Left kidney (tissue), 2 donors: ENCODE measurements around the gene VMAC. TPM values are rescaled to one million over a fixed set of nuclear protein-coding genes. Genes with fewer than 3 reads are reported as not detected.

Experiments used
- DNase-seq: peaks from one replicate; pipeline ENCODE4 v3.0.0-alpha.2; 2013
- polyA plus RNA-seq: library from polyadenylated mRNA; unstranded; fragments of 120-200 nt; gene quantifications from one replicate; pipeline ENCODE4 v1.2.1, GENCODE V29; 2013; ENCODE audit not compliant: insufficient read length

The VMAC gene
- polyA plus RNA-seq, 1 donor = 8.7 TPM

DNA sequence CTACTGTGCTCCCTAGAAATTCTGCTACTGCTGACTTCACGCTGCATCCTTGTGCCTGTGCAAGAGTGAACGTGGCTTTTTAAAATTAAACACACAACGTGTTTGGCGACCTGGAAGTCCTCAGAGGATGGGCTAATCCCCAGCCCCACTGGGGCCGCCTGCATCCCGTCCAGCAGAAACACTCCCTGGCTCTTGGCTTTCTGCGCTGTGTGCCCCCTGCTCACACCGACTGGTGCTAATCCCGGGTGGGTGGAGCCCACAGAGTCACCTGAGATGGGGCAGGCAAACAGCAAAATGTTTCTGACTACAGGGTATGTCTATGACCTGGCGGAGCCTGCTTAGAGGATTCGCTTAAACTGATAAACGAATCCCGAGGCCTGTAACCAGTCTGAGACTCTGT lies 24.5 kb downstream of the VMAC start:
- DNase-seq = no peak

DNA sequence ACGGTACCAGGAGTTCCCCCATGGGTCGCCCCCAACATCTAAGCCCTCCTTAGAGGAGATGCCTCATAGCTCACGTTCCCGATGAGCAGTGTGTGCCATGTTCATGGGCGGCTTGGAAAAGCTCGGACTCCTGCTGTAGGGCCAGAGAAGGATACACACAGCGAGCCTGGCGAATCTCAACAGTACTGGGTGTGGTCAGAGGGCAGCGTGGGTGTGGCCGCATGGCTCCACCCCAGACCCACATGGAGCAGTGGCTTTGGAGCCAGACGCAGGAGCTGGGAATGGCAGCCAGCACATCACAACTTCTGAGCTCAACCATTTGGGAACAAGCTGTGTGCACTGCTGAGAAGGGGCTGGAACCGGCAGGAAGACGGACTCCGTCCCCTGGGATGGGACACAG lies 25.0 kb downstream of the VMAC start:
- DNase-seq = no peak

DNA sequence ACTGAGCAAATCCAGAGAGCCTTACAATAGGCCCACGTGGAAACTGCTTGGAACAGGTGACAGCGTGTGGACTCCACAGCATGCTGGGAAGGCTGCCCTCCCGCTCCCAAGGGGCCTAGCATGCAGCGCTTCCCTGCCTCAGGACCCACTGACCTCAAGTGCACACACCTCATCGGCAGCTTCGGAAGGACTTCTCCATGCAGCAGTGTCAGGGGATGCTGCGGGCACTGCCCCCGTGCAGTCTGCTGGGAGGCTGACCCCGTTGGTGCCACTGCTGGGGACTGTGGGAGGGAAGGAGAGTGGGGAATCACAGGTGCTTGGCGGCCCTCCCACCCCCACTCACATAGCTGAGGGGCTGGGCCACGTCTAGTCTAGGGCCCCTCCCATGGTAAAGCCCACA lies 26.6 kb downstream of the VMAC start:
- no peak for DNase-seq

DNA sequence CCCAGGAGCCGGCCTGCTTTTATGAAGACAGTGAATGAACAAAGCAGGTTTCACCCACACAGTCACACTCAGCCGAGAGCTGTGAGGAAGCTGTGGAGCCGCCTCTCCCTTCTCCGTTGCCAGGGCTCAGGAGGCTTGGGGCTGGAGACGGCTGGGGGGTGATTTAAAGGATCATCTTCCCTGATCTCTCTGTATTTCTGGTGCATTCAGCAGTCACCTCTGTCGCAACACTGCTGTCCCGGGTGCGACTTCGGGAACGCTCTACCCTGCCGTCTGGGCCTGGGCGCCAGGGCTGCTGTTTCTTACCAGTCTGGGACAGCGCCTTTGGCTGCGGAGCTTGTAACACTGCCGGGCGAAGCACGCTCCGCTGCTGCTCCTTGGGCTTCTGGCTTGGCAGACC lies 27.5 kb downstream of the VMAC start:
- no peak for DNase-seq

DNA sequence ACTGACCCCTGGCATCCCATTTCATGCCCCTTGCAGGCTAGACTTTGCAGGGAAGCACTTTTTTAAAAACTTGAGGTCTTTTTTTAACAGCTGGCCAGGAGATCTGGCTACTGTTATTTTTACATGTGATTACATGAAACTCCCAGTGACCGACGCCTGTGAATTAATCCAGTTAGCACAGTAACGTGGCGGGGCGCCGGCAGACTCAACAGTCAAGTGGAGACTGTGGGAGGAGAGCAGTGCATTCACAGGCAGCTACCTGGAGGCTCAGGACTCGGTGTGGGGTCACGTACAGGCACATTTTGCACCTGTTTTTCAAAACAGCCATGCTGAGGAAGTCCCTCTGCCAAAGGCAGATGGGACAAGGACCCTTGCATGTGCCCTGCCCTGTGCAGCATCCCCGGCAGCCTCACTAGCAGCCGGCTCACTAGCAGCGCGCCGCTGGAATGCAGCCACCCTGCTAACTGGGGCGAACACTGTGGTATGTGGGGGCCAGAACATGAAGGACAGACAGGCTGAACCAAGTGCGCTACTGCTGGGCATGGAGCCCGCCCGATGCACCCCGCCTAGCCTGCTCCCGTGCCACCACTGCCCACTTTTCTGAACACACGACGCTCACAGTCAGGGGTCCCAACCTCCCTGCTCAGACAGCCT lies 28.1 kb downstream of the VMAC start:
- no peak for DNase-seq

DNA sequence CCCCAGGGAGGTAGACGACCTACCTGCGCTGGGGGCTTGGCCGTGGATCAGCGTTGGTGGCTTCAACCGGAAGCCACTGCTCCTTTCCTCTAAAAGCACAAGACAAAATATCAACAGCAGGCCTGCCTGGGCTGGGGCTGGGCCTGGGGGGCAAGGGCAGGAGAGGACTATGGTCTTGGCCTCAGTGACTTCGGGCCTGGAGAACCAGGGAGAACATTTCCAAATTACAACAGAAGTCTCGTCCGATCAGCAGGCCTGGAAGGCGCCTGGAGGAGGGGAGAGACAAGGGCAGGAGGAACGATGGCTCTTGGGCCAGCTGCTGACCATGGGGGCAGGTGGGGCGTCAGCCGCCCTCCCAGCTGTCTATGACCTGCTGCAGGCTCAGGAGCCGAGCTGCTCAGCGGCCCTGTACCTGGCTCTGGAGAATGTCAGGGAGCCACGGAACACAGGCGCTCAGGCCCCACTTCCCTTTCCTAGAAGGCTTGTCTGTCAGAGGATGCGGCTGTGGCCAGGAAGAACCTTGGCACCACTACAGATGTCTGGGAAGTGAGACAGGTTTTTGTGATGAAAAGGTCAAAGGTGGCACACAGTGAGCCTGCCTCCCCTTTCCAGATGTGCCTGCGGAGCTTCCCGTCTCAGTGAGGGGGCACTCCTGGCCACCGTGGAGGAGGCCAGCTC lies 28.9 kb downstream of the VMAC start:
- no peak for DNase-seq

DNA sequence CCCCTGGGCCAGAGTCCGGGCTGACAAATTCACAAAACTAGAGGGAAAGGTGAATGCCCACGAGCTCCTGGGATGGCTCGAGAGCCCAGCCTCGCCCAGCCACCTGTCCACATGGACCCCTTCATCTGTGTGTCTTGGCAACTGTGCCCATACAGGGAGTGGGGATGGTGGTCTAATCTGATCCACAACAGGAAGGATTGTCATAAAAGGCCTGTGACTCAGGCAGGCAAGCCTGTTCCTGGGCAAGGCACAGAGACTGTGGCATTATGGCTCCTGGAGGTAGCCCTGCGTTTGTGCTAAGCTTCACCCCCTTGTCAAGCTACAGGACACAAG lies 29.4 kb downstream of the VMAC start:
- no peak for DNase-seq

DNA sequence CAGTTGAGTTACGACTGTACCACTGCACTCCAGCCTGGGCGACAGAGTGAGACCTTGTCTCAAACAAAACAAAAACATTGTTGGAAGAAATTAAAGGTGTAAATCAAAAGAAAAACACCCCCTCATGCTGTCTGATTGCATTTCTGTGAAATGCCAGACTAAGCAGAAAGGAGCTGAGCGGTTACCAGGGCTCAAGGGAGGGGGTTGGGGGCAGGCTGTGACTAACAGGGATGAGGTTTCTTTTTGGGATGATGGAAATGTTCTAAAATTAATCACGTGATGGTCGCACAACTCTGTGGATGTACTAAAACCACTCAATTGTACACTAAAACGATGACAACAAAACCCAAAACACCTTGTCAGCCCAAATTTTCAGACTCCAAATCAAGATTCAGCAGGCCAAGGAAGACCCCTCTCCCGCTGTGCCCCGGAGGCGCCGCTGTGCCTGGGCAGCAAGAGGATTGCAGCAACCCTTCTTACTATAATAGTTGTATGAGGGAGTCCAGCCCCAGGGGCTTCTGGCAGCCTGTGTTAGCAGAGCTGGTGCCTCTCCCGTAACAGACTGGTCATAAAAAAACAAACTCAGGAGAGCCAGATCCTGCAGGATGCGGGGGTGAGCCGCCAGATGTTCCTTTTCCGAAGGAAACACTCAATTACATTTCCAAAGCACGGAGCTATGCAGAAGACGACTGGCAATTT lies 30.3 kb downstream of the VMAC start:
- peak; percentile 58 for DNase-seq

DNA sequence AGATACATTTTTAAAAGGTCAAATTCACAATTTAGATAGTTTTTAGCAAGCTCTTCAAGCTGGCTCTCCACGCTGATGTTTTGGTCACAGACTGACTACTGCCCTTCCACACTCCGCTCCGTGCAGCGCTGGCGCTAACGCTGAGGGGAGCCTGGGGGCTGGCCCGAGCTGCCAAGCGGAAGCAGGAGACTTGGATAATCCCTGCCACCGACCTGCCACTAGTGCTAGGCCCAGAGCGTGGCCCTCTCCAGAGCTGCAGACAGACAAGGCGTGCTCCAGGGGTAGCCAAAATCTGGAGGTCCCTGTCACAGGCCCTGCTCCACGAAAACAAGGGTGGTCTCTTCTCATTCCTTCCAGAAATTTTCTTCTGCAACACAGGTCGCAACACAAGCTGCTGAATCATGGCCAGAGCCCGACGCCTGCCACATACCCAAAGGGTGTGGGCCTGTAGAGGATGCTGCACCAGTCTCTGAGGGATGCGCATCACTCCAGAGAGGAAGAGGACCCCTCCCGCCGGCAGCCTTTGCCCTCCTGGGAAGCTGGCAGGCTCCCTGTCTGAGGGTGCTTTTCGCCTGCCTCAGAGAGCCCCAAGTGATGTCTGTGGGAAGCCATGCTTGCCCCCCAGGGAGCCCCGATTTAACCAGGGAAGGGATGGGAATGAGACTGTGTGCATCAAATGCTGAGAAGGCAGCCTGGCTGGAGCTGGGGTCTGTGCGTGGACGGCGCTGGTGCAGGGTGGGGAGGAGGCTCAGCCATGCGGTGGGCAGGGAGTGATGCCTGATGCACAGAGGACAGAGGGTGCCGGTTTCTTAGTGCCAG lies 31.0 kb downstream of the VMAC start:
- DNase-seq = no peak

DNA sequence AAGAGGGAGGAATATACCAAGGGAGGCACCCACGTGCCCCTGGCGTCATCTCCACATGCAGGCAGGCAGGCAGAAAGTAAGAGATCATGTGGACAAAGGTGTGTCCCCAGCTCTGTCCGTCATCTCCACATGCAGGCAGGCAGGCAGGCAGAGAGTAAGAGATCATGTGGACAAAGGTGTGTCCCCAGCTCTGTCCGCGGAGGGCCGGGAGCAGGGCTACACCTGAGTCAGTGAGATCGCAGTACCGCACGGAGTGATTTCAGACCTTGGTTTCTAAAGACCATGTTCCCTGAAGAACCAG lies 31.6 kb downstream of the VMAC start:
- DNase-seq = no peak

DNA sequence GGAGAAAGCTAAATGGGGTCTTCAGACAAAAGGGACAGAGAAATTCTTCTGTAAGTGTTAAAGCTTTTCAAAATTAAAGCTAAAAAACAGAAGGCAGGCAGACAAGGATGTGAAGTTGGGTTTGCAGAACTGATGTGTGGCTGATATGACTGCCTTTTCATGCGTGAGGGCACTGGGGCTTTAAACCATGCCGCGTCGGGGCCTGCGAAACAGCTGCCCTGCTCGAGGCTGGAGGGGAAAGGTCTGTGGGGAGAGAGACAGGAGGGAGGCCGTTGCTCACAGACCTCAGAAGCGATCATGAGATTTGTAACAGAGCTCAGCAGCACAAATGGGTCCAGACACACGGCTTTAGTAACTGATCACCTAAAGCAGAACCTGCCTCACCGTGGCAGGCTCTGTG lies 32.9 kb downstream of the VMAC start:
- no peak for DNase-seq

DNA sequence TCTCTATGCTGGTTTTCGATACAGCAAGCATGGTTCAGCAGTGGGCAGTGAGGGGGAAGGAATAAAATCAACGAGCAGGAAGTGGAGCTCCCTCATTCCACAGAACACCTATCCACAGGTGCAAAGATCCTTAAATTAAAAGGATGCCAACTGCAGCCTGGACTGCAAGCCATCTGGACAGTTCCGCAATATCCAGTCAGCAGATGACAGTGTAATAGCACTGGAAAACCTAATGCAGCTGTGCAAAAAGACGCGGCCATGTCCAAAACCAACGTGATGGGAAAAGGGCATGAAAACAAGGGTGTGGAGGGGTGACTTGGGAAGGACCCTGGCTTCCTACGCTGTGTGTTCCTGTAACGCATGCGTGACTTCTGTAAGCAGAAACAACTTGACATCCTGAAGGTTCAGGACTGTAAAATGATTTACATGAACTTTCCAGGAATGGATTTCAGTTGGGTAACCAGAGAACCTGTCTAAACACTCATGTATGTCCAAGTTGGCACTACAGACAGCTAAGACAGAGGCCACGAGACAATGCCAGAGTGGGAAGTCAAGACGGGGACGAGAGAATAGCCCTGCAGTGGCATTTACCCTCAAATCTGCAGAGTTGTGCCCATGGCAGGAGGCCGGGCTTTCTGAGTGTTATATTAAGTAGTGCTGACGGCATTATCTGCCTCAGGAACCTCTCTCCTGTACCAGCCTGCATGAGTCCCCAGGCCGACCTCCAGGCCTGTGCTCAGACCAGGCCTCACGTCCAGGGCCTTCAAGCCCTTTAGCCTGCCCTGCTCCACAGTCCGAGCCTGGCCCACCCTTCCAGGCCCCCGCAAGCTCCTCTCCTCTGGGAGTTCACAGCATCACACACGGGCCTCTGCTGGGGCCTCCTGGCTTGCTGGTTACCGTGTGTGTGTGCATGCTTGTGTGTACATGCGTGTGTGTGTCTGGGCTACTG lies 35.9 kb downstream of the VMAC start:
- DNase-seq = no peak

DNA sequence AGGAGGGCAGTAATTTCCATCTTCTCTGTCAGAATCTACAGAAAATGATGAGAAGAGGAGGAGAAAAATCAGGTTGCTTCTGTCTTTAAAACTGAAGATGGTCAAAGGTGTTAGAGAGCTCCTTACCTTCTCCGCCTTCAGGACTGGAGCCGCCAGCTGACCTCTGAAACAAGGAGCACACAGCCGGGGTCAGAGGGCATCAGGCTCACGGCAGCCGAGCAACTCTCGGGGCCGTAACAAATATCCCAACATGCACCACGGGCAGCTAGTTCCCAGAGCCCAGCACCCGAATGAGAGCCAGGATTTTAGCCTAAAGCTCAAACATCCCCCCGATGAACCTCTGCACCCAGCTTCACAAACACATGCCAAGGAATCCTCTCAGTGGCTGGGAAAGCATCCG lies 37.0 kb downstream of the VMAC start:
- no peak for DNase-seq

DNA sequence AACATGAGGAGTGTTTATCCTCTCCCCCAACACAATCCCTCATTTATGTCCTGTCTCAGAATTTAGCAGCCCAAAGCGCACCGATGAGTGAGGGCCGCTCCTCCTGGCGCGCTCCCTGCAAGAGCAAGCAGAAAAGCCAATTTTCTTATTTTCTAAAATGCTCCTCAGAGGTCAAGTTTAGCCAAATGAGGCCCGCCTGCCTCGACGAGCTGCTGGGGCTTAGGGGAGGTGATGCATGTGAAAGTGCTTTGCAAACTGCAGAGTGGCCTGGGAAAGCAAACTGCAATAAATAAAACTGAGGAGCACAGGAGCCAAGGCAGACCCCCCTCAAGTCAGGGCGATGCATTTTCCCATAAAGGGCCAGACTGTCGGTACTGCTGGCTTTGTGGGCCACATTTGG lies 38.4 kb downstream of the VMAC start:
- no peak for DNase-seq

DNA sequence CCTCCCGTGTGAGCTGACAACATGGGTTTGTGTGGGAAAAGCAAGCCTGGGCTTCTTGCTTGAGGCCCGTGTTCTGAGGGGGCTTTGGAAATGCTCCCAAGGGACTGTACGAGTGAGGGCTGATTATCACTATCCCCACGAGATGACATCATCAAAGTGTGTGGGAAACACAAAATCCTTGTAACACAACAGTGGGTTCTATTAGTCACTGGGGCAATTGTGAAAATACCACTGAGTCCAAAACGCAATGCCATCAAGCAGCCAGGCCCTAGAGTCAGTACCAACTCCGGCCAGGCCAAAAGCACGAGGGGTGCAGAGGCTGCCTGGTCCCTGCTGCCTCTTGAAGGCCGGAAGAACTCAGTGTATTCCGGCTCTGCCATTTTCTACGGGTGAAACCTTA lies 39.0 kb downstream of the VMAC start:
- DNase-seq = no peak

DNA sequence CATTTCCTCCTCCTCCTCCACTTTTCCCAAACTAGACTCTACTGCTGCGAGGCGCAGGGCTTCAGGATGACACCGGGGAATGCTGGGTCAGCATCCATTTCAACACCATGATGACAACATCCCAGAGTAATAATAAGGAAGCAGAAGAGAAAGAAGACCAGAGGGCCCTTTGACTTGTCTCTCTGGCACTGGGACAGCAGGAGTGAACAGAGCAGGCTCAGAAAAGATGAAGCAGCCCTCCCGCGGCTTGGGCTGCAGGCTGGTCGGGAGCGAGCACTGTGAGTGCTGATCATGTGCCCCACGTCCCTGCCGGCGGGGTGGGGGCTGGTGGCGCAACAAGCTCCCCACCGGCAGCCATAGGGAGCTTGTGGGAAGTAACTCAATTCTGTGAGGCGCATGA lies 42.8 kb downstream of the VMAC start:
- DNase-seq = no peak

DNA sequence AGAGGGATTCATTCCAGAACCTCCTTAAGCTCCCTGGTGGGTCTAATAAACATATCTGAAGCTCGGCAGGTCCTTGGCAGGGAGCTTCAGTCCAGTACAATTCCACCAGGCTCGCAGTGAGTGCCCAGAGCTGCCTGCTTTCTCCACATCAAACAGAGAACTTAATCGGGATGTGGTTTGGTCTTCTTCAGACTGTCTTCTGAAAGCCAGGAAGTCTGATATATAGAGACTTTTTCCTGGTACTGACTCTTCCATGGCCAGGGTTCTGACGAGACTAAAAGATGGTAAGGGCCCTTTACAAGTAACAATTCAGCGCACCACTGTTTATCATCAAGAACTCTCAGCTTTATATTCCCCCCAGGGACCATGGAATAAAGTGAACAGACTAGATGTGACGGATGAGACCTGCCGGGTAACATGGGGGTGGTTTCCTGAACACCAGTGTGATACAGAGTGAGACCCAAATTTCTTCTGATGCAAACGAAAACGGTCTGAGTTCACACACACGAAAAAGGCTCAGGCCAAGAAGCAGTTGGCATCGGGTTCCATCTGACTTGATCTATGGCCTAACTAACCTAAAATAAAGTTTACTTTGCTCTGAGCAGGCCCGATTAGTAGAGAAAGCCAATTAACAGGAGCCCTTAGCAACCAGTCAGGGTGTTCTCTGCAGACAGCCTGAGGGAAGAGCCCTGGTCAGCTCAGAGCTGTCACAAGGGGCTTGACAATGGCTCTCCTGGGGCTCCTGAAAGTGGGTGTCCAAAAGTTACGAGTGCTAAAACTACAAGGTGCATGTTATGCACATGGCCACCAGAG lies 44.3 kb downstream of the VMAC start:
- no peak for DNase-seq

DNA sequence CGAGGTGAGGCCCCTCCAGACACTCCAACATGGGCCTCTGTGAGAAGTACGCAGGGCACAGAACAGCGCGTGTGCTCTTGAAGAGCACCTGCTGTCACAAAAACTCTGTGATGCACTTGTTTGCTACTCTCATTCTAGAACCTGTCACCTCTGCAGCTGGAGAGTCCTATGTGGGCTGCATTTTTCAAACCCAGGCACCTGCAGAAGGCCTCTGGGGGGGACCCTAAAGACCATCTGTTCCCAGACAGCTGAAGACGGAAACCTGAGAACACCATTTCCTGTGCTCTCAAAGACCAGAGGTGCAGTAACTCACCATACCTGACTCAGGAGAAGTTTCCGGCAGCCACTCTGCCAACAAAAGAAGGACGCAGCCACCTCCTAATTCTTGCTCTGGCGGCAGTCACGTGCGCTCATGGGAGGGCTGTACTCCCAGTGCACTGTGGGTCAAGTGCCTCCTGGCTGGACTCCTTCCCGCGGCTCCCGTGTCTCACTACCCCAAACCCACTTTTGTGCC lies 45.2 kb downstream of the VMAC start:
- no peak for DNase-seq

DNA sequence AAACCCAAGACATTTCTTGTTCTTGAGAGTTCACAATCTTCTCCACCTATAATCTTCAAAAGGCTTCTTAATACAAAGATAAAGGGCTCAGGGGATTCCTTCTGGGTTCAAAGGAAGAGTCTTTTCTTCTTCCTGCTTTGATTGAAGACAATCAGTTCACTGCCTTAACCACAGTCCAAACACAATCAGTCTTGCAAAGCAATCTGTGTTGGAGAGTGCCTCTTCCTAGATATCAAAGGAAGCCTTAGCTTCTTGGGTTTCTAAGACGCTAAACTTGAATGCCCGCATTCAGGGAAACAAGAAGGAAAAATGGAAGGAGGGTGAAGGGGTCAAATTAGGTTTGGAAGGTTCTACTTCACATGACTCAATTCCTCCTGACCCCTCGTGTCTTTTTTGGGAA lies 46.1 kb downstream of the VMAC start:
- DNase-seq = no peak

DNA sequence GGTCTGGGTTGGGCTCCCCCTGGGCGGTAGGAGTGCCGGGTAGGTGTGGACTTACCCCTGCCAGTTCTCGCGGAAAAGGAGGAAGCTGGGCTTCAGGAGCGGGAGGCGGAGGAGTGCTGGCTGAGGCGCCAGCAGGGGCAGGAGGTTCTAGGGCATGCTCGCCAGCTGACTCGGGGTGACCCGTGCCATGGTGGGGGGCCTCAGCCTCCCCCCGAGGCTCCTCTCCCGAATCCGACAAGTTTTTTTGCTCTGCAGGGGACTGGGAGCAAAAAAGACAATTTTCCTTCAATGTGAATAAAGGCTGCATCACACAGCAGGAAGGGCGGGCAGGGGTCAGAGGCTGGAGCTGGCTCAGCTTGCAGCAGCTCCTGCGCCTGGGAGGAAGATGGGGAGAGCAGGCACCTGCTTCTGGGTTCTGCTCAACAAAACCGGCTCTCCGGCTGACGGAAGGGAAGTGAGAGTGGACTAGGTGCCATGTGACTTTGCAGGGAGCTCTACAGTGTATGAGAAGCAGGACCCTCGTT lies 46.7 kb downstream of the VMAC start:
- DNase-seq = no peak
